Activated B cell treated with CpG ODN at 0.5 μM for 24 hours (primary cell): ENCODE results near the gene MCRS1. TPM values are rescaled to one million over a fixed set of nuclear protein-coding genes. Genes with fewer than 3 reads are reported as not detected.

Source experiments
- ATAC-seq: fragments of 200-7000 bp; cut with Tn5 transposase; one replicate; pipeline ENCODE4 v1.10.0; 2021; ENCODE audit warnings: low read depth, mild to moderate bottlenecking, moderate library complexity
- CTCF ChIA-PET: fragments of 350-600 bp; sonication (Branson Sonifier 250); formaldehyde crosslinking; loops from one replicate; lab custom pipeline; 2021; ENCODE audit warnings: antibody characterized with exemption; lab: Charles Lee
- POLR2A ChIA-PET: fragments of 350-600 bp; sonication (Branson Sonifier 250); formaldehyde crosslinking; loops from one replicate; lab custom pipeline; 2021; ENCODE audit warnings: antibody characterized with exemption; lab: Charles Lee
- DNase-seq: peaks from one replicate; pipeline ENCODE4 v3.0.0; 2022
- H3K27ac Mint-ChIP-seq: one replicate; pipeline ENCODE4 v1.8.0; 2020; ENCODE audit warnings: mixed read lengths
- H3K27me3 Mint-ChIP-seq: one replicate; pipeline ENCODE4 v1.8.0; 2021; ENCODE audit warnings: mixed read lengths
- H3K36me3 Mint-ChIP-seq: one replicate; pipeline ENCODE4 v1.8.0; 2021; ENCODE audit warnings: low read depth, mixed read lengths
- H3K4me1 Mint-ChIP-seq: one replicate; pipeline ENCODE4 v1.8.0; 2021; ENCODE audit warnings: mixed read lengths
- H3K4me3 Mint-ChIP-seq: one replicate; pipeline ENCODE4 v1.8.0; 2020; ENCODE audit warnings: mild to moderate bottlenecking, mixed read lengths
- H3K9me3 Mint-ChIP-seq: one replicate; pipeline ENCODE4 v1.8.0; 2020; ENCODE audit warnings: mixed read lengths
- CTCF ChIP-seq: fragments of 200-600 bp; IDR thresholded peaks from one replicate; pipeline ENCODE4 v1.8.0; 2022; ENCODE audit warnings: antibody characterized with exemption, mild to moderate bottlenecking
- intact Hi-C: fragments of 100-400 bp; cut with micrococcal nuclease; formaldehyde crosslinking; loops from one replicate; pipeline ENCODE4 v1.15.1; 2024
- total RNA-seq: library from RNA; stranded (reverse); gene quantifications from 2 replicates; pipeline ENCODE4 v1.2.3, GENCODE V29; 2022

The MCRS1 gene
- total RNA-seq, 1 donor from 2014 or later = 82.2 TPM

- ChIA-PET CTCF (no interaction called here), POLR2A (no interaction called here)
- DNase-seq (no peak), ATAC-seq (no peak)
- peaks cover 6% of the 10 kb centered on the region for H3K4me1 Mint-ChIP-seq
- H3K27me3 Mint-ChIP-seq = no peaks in the 10 kb centered on the region
- H3K36me3 Mint-ChIP-seq = peaks cover 35% of the 10 kb centered on the region
- intact Hi-C loops = no loop called here
- no peak overlapping the region for H3K27ac Mint-ChIP-seq
- TF ChIP-seq CTCF = no peak
- no peak overlapping the region for H3K4me3 Mint-ChIP-seq
- H3K9me3 Mint-ChIP-seq = peaks cover under 1% of the 10 kb centered on the region
Measured at GRCh38 chr12:49585477-49586459, 17.8 kb upstream of the MCRS1 start.

- CTCF ChIA-PET = interaction anchor here (1.3 kb wide), 1 partner anchor 296 kb away, joined by 3 read pairs; no protein-coding TSS in a partner anchor
- intact Hi-C loops = loop anchor here (5.0 kb wide), 1 partner anchor 38 kb away; the partner anchor contains the start of gene PRPF40B
Measured at GRCh38 chr12:49584591-49584990, 16.6 kb upstream of the MCRS1 start.

GRCh38 chr12:49583366-49584094 is 15.6 kb upstream of the MCRS1 start:
- no peak overlapping the region for H3K4me3 Mint-ChIP-seq
- H3K27ac Mint-ChIP-seq = no peak overlapping the region
- no peak for TF ChIP-seq CTCF
- ChIA-PET CTCF (interaction anchor here (1.0 to 1.3 kb wide), 2 partner anchors 30 to 295 kb away, joined by 3 read pairs; no protein-coding TSS in a partner anchor), POLR2A (no interaction called here)
- DNase-seq (no peak), ATAC-seq (no peak)
- intact Hi-C loops = loop anchor here (5.0 kb wide), 1 partner anchor 39 kb away; the partner anchor contains the start of gene PRPF40B
- no peaks in the 10 kb centered on the region for H3K27me3 Mint-ChIP-seq
- H3K9me3 Mint-ChIP-seq = no peaks in the 10 kb centered on the region
- H3K4me1 Mint-ChIP-seq = peaks cover 11% of the 10 kb centered on the region
- H3K36me3 Mint-ChIP-seq = peaks cover 33% of the 10 kb centered on the region

More at GRCh38 chr12:49584591-49584990, 16.6 kb upstream of the MCRS1 start:
- Mint-ChIP-seq H3K4me3 (no peak overlapping the region), H3K36me3 (peaks cover 31% of the 10 kb centered on the region), H3K4me1 (peaks cover 11% of the 10 kb centered on the region), H3K27ac (no peak overlapping the region), H3K9me3 (no peaks in the 10 kb centered on the region), H3K27me3 (no peaks in the 10 kb centered on the region)
- ATAC-seq (no peak), DNase-seq (no peak)
- POLR2A ChIA-PET = no interaction called here
- no peak for TF ChIP-seq CTCF

GRCh38 chr12:49582850-49583249 is 14.9 kb upstream of the MCRS1 start:
- no peak for DNase-seq
- ATAC-seq = no peak
- Mint-ChIP-seq H3K27ac (no peak overlapping the region), H3K4me3 (no peak overlapping the region), H3K36me3 (peaks cover 33% of the 10 kb centered on the region), H3K27me3 (no peaks in the 10 kb centered on the region), H3K4me1 (peaks cover 11% of the 10 kb centered on the region), H3K9me3 (no peaks in the 10 kb centered on the region)
- ChIA-PET CTCF (interaction anchor here (1.0 to 4.9 kb wide), 2 partner anchors 29 to 224 kb away, joined by 3 to 25 read pairs; no protein-coding TSS in a partner anchor), POLR2A (no interaction called here)
- intact Hi-C loops = loop anchor here (5.0 kb wide), 1 partner anchor 39 kb away; the partner anchor contains the start of gene PRPF40B
- no peak for TF ChIP-seq CTCF
